GM12873 (cell line): ENCODE measurements around the gene PDP2.

ENCODE experiments used
- CTCF ChIP-seq: IDR thresholded peaks from 2 replicates; pipeline ENCODE4 v1.5.1; 2012; ENCODE audit warnings: low read depth, mild to moderate bottlenecking, moderate library complexity, low read length, control low read depth; ENCODE audit not compliant: insufficient read depth; ENCODE audit errors: missing control alignments

The PDP2 gene

GRCh38 chr16:66918803-66919568, 38.7 kb downstream of the PDP2 start, which contains the start of gene CDH16:
TSS of gene CDH16 (minus strand) at chr16:66918885. CDS start at chr16:66918065, 820 bp downstream.
- no peak for TF ChIP-seq CTCF

GRCh38 chr16:66919569-66920298, 39.4 kb downstream of the PDP2 start:
- TF ChIP-seq CTCF = no peak

GRCh38 chr16:66920299-66920590, 39.9 kb downstream of the PDP2 start:
- TF ChIP-seq CTCF = no peak

GRCh38 chr16:66920924-66921680, 40.8 kb downstream of the PDP2 start:
- TF ChIP-seq CTCF = no peak

- no peak for TF ChIP-seq CTCF
These were observed 41.6 kb downstream of the PDP2 start for GRCh38 chr16:66921729-66922450.

GRCh38 chr16:66923247-66923731, 43.0 kb downstream of the PDP2 start:
- TF ChIP-seq CTCF = no peak

- TF ChIP-seq CTCF = no peak
These were observed 43.6 kb downstream of the PDP2 start for GRCh38 chr16:66923866-66924265.
